RKO (cell line): ENCODE measurements around the gene ADK.

Experiments used
- DNase-seq: peaks from one replicate; pipeline ENCODE4 v3.0.0-alpha.2; 2016; ENCODE audit warnings: low spot score

Gene ADK

GRCh38 chr10:74363727-74364126 lies 212.7 kb downstream of the ADK start:
- no peak for DNase-seq

GRCh38 chr10:74365109-74365508 lies 214.1 kb downstream of the ADK start:
- DNase-seq, result no peak

- DNase-seq, result no peak
These were observed 220.7 kb downstream of the ADK start for GRCh38 chr10:74371696-74372095.

GRCh38 chr10:74373059-74373458 lies 222.0 kb downstream of the ADK start:
- DNase-seq, result peak; percentile 58

GRCh38 chr10:74377476-74377875 lies 226.5 kb downstream of the ADK start:
- no peak for DNase-seq

GRCh38 chr10:74379474-74379873 lies 228.5 kb downstream of the ADK start:
- DNase-seq, result no peak

GRCh38 chr10:74380795-74381194 lies 229.8 kb downstream of the ADK start:
- no peak for DNase-seq

- DNase-seq, result no peak
These were observed 230.4 kb downstream of the ADK start for GRCh38 chr10:74381291-74381853.

GRCh38 chr10:74382663-74383062 lies 231.6 kb downstream of the ADK start:
- no peak for DNase-seq

- no peak for DNase-seq
These were observed 232.6 kb downstream of the ADK start for GRCh38 chr10:74383642-74384041.

- no peak for DNase-seq
These were observed 233.7 kb downstream of the ADK start for GRCh38 chr10:74384615-74385183.

GRCh38 chr10:74388801-74389200 lies 237.8 kb downstream of the ADK start:
- DNase-seq, result no peak

GRCh38 chr10:74391786-74392185 lies 240.8 kb downstream of the ADK start:
- no peak for DNase-seq

- DNase-seq, result no peak
These were observed 243.5 kb downstream of the ADK start for GRCh38 chr10:74394416-74394969.

- DNase-seq, result no peak
These were observed 249.2 kb downstream of the ADK start for GRCh38 chr10:74400186-74400585.

- no peak for DNase-seq
These were observed 255.0 kb downstream of the ADK start for GRCh38 chr10:74406006-74406405.

GRCh38 chr10:74415146-74415839 lies 264.3 kb downstream of the ADK start:
- no peak for DNase-seq

- no peak for DNase-seq
These were observed 266.4 kb downstream of the ADK start for GRCh38 chr10:74417397-74417796.

- no peak for DNase-seq
These were observed 267.4 kb downstream of the ADK start for GRCh38 chr10:74418285-74418872.

- DNase-seq, result no peak
These were observed 268.5 kb downstream of the ADK start for GRCh38 chr10:74419491-74419951.

GRCh38 chr10:74419958-74420375 lies 268.9 kb downstream of the ADK start:
- peak; percentile 48 for DNase-seq

GRCh38 chr10:74424565-74424964 lies 273.5 kb downstream of the ADK start:
- no peak for DNase-seq

- no peak for DNase-seq
These were observed 274.5 kb downstream of the ADK start for GRCh38 chr10:74425456-74426001.
